Measurements from ENCODE around the gene TERB2.
"Not testable (repeated sequence)": the region's sequence is repeated elsewhere in the genome, so short reads cannot be mapped to it uniquely, and the experiment has no call there.

Gene TERB2, protein sequence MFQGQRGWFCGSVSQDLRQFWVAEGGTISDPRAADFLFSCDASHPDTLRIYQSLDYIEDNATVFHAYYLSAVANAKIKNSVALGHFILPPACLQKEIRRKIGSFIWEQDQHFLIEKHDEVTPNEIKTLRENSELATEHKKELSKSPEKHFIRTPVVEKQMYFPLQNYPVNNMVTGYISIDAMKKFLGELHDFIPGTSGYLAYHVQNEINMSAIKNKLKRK

DNA sequence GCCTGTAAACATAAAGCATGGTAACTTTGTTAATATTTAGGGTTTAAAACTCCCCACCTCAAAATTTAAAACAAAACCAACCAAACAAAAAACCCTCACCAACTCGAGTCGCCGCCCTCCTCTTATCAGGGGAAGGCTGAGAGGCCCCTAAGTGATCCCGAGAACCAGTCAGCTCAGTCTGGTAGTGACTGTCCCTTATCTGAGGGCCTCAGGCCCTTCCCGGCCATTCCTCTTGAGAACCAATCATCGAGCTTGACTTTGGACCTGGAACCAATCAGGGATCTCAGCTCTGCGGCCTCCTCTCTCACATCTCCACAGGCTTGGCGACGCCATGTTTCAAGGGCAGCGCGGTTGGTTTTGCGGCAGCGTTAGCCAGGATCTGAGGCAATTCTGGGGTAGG is at the start of gene TERB2:
Gene TERB2, plus strand, starts transcription at position 300 of the 400 bp plus-strand sequence. Its CDS starts 32 bp downstream, at position 332.
- DNase-seq (ENCODE audit: low spot score), result no peak

DNA sequence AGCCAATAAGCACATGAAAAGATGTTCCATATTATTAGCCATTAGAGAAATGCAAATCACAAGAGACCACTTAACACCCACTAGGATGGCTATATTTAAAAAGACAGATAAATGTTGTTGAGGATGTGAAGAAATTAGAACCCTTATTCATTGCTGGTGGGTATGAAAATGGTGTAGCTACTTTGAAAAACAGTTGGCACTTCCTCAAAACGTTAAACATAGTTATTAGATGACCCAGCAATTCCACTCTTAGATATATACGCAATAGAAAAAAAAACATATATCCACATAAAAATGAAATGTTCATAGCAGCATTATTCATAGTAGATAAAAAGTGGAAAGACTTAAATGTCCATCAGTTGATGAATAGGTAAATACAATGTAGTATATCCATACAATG is 47.1 kb upstream of the TERB2 start:
- DNase-seq (ENCODE audit: low spot score), result no peak

DNA sequence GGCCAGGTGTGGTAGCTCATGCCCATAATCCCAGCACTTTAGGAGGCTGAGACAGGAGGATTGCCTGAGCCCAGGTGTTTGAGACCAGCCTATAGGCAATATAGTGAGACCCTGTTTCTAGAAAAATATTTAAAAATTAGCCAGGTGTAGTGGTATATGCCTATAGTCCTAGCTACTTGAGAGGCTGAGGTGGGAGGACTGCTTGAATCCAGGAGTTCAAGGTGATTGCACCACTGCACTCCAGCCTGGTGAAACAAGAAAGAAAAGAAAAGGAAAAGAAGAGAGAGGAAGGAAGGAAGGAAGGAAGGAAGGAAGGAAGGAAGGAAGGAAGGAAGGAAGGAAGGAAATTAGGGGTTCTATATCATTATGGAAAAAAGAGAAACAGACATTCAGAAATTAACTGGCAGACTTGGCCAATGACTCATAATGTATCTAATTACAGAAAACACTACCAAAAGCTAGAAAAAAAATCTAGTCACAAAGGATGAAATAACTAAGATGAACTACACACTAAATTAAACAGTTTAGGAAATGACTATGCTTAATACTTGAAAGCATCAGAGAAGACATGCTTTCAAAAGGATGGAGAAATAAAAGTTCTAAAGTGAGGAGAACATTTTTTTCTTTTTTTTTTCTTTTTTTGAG is 45.4 kb upstream of the TERB2 start:
- no peak for DNase-seq (ENCODE audit: low spot score)

DNA sequence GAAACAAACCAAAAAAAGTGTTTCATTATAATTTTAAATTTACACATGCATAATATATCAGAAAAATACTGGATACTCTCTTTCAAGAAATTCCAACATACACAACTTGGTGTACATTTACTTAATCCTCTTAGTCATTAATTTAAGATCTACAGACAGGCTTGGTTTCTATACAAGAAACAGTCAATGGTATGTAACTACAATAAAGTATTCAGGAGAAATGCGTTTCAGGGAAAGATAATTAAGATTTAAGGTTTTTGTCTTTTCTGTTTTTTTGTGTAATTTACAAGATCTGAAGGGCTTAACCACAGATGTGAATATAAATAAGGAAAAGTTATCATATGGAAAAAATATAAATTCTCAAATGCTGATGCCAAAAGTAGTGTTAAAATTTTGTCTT is 44.3 kb upstream of the TERB2 start:
- not testable (repeated sequence) for DNase-seq (ENCODE audit: low spot score)

DNA sequence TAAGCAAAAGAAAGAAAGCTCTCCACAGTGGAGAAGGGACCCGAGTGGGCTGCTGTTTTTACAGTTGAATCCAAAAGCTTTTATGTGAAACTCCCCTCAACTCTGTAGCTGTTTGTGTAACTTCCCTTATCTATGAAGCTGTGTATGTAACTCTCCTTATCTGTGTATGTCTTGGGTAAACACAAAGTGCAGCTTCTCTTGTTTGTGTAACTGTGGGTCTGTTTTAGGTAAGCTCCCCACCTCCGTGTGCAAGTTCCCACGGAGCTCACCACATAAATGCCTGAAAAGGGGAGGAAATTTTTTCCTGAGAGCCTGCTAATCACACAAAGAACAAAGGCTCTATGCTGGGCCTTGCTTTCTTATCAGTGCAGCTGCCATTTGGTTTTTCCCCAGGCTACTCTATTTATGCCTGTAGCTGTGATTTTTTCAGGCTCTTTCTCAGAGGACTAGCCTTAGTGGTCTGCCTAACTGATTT is 43.5 kb upstream of the TERB2 start:
- not testable (repeated sequence) for DNase-seq (ENCODE audit: low spot score)

DNA sequence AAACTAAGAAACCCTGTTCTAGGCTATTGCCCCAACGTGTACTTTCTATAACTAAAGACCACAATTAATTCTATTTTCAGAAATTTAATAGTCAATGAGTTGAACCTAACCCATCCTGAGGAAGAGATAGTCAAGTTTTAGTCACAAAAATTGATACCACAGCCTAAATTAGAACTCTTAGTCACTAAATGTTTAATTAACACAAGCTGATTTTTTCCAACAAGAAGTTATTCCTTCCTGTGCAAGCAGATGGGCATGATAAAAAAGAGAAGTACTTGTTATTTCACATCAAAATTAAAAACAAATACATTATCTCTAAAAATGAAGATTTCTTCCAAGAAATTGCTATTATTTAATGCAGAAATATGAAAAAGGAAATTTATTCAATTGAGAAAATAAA is 38.4 kb upstream of the TERB2 start:
- no peak for DNase-seq (ENCODE audit: low spot score)

DNA sequence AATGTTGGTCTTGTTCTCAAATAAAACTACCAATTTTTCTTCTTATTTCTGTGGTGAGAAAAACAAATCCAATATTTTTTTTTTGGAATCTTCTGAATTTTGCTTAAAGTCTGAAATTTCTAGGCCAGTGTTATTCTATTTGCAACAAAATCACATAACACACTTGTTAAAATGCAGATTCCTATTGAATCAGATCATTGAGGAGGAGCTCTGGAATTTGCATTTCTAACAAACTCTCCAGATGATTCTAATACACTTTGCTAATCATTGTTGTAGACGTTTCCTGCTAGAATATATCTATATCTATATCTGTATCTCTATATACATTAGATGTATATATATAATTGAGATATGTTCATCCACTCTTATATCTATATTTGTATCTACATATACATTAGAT is 27.8 kb upstream of the TERB2 start:
- not testable (repeated sequence) for DNase-seq (ENCODE audit: low spot score)

DNA sequence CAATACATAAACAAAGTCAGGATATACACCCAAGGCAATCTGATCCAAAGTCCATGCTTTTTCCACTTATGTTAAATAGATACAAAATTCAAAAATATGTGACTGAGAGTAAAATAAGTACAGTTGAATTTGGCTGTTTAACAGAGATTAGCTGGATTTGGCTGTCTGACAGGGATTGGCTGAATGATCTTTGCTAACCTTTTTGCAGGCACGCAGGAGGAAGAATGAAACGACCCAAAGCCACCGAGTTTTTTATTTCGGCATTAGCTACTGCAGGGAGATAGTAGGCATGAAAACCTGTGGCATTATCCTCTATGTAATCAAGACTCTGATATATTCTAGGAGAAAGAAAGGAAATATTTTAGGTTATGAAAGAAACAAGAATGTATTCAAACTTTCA is 26.2 kb upstream of the TERB2 start:
- DNase-seq (ENCODE audit: low spot score), result not testable (repeated sequence)

DNA sequence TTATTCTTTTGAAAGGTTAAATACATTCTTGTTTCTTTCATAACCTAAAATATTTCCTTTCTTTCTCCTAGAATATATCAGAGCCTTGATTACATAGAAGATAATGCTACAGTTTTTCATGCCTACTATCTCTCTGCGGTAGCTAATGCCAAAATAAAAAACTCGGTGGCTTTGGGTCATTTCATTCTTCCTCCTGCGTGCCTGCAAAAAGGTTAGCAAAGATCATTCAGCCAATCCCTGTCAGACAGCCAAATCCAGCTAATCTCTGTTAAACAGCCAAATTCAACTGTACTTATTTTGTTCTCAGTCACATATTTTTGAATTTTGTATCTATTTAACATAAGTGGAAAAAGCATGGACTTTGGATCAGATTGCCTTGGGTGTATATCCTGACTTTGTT is 1.8 kb downstream of the TERB2 start:
- not testable (repeated sequence) for DNase-seq (ENCODE audit: low spot score)

DNA sequence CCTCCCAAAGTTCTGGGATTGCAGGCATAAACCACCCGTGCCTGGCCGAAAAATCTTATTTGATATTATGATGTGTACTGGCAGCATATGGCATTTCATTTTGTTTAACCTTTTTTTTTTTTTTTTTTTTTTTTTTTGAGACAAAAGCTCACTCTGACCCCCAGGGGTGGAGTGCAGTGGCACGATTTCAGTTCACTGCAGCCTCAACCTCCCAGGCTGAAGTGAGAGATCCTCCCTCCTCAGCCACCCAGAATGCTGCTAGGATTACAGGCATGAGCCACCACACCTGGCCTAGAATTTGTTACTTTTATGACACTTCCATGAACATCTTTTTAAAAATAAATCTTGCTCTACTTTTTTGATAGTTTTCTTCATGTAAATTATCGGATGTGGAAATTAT is 12.0 kb downstream of the TERB2 start:
- DNase-seq (ENCODE audit: low spot score), result no peak

DNA sequence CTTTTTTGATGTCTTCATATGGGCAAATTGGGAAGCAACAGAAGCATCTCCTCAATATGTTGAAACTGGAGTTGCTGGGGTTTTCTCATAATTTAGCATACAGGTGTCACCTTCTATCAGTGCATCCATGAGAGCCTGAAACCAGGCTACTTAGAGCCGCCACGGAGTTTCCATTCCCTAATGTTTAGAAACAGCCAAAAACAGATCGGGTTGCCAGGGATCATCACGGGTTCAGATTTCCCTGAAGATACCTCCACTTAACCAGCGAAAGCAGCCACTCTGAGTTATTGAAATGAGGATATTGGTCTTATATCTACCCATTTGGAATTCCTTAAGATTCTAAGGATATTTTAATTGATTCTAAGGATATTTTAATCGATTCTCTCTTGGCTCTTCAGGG is 14.5 kb downstream of the TERB2 start:
- no peak for DNase-seq (ENCODE audit: low spot score)

DNA sequence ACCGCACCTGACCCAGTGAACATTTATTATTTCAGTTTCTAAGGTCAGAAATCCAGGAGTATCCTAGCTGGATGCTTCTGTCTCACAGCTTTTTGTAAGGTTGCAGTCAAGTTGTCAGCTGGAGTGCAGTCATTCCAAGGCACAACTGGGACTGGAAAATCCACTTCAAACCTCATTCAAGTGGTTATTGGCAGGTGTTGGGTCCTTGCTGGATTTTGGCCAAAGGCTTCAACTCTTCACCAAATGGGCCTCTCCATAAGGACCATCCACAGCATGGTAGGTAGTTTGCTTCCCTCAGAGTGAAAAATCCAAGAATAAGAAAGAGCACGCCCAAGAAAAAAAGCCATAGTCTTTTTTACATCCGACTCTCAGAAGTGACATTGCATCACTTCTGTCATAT is 19.7 kb downstream of the TERB2 start:
- not testable (repeated sequence) for DNase-seq (ENCODE audit: low spot score)

DNA sequence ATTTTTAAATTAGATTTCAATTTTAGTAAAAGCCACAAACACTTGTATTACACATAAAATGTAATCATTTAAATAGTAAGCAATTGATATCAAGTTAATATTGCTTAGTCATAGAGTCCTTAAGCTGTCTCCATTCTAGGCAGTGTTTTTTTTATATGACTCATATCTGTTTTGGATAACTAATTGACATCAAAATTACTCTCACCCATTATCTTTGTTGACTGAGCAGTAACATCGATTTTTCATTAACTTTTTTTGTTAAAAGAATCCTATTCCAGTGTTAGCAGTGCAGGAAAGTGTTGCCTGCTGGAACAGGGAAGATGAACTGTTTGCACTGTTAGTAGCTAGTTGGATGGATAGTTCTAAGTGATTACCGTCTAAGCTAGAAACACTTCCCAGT is 21.3 kb downstream of the TERB2 start:
- not testable (repeated sequence) for DNase-seq (ENCODE audit: low spot score)

DNA sequence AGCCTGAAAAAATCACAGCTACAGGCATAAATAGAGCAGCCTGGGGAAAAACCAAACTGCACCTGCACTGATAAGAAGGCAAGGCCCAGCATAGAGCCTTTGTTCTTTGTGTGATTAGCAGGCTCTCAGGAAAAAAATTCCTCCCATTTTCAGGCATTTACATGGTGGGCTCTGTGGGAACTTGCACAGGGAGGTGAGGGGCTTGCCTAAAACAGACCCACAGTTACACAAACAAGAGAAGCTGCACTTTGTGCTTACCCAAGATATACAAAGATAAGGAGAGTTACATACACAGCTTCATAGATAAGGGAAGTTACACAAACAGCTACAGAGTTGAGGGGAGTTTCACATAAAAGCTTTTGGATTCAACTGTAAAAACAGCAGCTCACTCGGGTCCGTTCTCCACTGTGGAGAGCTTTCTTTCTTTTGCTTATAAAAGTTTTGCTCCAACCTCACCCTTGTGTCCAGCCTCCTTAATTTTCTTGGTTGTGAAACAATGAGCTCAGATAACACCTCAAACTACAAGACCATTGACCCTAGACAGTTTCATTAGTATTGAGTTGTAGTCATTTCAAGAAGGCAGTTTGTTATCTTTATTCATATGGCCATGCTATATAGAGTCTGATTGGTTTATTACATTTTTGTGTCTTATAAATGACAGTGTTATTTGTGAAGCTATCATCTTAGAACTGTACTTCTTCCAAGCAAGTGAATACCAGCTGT is 23.3 kb downstream of the TERB2 start:
- DNase-seq (ENCODE audit: low spot score), result not testable (repeated sequence)

DNA sequence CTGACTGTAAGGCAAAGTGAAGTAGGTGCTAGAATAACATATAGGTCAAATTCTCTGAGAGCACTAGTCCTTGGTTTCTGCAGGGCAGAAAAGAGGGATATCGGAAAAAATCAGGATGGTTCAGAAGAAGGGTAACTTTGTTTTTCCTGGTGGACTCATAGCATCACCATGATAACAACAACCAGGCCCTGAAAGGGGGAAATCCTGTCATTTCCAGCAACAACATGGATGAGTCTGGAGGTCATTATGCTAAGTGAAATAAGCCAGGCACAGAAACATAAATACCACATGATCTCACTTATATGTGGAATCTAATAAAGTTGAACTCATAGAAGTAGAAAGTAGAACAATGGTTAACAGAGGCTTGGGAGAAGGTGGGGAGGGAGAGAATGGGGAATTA is 27.7 kb downstream of the TERB2 start:
- DNase-seq (ENCODE audit: low spot score), result not testable (repeated sequence)

DNA sequence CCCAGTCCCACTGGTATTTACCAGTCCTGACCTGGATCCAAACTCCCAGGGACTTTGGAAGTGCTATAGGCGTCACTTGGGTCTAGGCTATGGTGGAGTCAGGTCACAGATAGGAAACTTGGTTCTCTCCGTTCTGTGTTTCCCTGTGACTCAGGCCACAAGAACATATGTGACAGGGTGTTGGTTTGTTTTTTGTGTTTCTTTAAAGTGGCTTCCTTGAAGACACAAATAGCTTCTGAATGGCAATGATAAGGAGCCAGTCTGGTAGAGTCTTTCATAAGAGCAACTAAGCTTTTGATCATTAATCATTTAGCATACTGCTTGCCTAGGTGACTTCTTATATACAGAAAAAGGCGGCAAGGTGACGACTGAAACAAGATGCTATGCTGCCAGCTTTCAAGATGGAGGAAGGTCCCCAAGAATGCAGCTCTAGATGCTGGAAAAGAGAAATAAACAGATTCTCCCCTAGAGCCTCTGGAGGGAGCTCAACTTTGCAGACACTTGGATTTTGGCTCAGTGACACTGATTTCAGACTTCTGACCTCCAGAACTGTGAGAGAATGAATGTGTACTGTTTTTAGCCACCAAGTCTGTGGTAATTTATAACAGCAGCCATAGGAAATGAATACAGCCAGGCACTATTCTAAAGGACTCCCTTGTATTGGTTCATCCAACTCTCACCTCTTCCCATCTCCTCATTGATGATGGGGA is 30.0 kb downstream of the TERB2 start:
- not testable (repeated sequence) for DNase-seq (ENCODE audit: low spot score)

DNA sequence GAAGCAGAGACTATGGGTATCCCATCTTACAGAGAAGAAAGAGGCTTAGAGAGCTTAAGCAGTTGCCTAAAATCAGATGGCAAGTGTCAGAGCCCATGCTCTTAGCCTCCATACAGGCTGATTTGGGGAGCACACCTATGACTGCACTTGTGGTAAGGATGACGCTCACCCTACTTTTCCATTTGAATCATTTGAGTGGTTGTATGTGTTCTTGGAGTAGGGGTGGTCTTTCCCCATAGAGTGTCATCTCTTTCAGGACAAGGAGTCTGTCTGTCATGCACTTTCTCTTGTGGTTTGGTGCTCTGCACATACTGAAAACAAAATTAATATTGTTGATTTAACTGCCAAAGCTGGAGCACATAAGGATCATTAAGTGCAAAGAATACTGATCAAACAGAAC is 31.2 kb downstream of the TERB2 start:
- DNase-seq (ENCODE audit: low spot score), result not testable (repeated sequence)

DNA sequence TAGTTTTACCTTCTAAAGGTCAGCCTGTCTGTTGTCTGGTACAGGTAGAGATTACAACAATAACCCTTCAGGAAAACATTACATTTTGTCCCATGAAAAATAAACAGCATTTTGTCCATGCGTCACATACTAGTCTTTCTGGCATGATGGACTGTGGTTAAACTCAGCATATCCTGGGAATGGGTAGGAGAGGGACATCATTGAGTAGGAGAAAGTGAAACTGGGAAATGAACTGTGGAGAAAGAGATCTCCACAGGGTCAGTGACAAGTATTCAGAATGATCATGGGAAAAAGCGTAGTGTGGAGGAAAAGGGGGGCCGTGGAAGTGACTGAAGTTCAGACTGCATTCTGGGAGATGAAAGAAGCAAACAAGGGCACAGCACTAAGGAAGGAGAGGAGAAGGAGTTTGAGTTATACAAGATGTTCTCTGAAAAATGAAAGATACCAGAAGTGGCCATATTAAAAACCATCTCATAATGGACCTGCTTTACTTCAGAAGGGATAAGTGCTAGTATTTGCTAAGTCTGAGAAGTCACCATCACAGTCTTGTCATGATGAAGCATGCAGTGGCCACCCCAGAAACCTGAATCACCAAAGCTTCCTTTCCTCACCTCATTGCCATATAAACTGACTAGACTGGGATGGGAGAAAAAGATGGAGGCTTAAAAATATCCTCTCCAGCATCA is 31.8 kb downstream of the TERB2 start:
- not testable (repeated sequence) for DNase-seq (ENCODE audit: low spot score)

DNA sequence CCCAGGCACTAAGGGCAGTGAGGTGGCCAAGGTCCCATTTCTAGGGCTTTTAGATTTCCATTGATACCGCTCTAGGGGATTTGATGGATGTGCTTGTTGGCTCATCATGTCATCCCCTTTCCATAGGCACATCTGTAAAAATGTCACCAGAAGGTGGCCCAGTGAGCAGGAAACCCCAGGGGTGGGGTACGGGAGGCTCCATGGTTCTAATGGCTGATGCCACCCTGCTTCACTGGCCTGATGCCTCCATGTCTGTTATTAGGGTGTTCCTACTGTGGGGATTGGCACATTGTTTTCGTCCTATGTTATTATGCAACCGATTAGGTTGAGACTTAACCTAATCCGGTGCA is 32.4 kb downstream of the TERB2 start:
- DNase-seq (ENCODE audit: low spot score), result not testable (repeated sequence)

DNA sequence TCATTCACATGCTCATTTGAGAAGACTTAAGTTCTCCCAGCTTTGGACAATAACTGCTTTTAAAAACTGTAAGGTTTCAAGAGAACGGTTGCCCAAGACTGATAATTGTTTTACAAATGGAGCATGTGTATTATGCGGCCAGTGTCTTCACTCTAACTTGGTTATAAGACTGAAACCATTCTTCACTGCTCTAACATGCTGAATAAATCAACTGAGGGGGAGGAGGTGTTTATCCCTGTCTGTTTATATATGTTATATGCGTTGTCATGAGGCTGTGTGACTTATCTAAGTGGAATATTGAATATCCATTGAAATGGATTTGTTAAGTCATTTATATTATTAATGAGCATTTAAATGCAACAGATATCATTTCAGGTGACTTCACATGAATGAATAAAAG is 41.1 kb downstream of the TERB2 start:
- not testable (repeated sequence) for DNase-seq (ENCODE audit: low spot score)

DNA sequence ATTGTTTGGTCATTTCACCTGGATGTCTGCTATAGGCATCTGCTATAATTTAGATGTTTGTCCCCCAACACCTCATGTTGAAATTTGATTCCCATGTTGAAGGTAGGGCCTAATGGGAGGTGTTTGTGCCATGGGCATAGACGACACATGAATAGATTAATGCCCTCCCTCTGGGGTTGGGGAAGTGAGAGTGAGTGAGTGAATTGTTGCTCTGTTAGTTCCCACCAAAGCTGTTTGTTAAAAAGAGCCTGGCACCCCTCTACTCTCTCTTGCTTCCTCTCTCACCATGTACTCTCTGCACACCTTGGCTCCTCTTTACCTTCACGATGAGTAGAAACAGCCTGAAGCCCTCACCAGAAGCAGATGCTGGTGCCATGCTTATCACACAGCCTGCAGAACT is 42.6 kb downstream of the TERB2 start:
- no peak for DNase-seq (ENCODE audit: low spot score)

DNA sequence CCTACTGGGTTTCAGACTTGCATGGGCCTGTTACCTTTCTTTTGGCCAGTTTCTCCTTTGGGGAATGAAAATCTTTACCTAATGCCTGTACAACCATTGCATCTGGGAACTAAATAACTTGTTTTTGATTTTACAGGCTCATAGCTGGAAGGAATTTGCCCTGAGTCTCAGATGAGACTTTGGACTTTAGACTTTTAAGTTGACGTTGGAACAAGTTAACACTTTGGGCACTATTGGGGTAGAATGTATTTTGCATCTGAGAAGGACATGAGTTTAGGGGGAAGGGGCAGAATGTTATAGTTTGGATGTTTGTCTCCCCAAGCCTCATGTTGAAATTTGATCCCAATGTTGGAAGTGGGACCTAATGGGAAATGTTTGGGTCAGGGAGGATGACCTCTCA is 44.7 kb downstream of the TERB2 start:
- not testable (repeated sequence) for DNase-seq (ENCODE audit: low spot score)

Data from AG08395 (cell line).